ENCODE results near the gene GPR171.

GRCh38 chr3:151201051-151201730, 1.8 kb downstream of the GPR171 start:
- no peak for TF ChIP-seq EZH2phosphoT487 (IDR thresholded peaks at IDR 0.05)
- no peak for TF ChIP-seq EZH2 (IDR thresholded peaks at IDR 0.05)
